Erythroblast (primary cell): Measurements from ENCODE around the gene ADAMTS12.
A peak's percentile ranks its signal among the peaks of the same experiment; 100 is the strongest.

Experiments used
- DNase-seq, 2 experiments: peaks; one replicate each; lab custom pipeline; 2025; lab: John Stamatoyannopoulos, UW
- GATA1 ChIP-seq: IDR thresholded peaks from 2 replicates; pipeline ENCODE4 v1.6.1; 2011; ENCODE audit warnings: low read depth, mild to moderate bottlenecking, control low read depth, low read length, moderate library complexity
- POLR2A ChIP-seq: IDR thresholded peaks from 2 replicates; pipeline ENCODE4 v1.6.1; 2011; ENCODE audit warnings: mild to moderate bottlenecking, low read length

ADAMTS12 gene

DNA sequence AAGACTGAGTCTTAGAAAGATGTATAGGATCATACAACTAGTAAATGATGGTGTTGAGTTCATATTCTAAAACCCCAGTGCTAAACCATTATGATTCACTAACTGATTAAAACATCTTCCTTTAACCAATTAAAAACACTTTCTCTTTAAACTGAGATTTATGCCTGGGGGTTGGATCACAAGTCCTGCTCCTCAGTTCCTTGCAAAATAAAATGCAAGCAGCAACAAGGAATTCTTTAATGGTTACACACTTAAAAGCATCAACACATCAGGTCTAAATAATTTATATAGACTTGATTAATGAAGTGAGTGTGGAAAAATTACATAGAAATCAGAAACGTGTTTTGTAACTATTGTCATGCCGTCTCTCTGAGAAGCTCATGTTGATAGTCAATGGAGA, 261.8 kb downstream of the ADAMTS12 start:
- TF ChIP-seq GATA1 = no peak
- TF ChIP-seq POLR2A = no peak
- no peak for DNase-seq

DNA sequence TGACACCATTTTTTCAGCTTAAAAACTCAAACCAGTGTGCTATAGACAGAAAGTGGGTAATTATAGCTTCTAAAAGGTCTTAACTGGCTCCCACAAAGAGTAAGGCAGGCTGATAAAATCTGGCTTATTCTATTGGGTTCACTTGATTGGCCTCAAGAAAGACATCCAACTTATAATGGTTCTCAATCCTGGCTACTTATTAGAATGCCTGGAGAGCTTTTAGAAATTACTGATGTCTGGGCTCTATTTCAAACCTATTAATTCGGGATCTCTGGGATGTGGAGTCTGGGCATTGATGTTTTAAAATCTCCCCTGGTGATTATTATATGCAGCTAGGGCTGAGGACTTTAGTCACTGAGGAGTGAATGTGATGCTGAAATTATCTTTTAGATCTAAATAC, 263.0 kb downstream of the ADAMTS12 start:
- DNase-seq = no peak
- TF ChIP-seq GATA1 (no peak), POLR2A (no peak)

DNA sequence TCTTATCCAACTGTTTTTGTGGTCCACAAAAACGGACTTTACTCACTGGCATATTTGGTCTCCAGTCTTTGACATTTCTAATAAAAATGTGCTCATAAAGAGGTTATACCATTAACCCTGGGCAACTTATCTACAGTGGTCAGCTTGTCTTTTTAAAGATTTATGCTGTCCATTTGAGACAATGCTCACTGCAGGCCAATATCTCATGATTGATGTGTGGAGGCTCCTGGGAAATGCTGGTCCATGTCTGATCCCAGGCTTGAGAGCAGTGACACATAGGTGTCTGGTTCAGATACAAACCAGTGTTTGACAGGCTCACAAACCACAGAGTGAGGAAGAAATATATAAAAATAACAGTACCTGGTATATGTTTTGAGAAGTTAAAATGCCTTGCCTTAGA, 270.3 kb downstream of the ADAMTS12 start:
- TF ChIP-seq POLR2A = no peak
- TF ChIP-seq GATA1 = no peak
- DNase-seq = no peak

DNA sequence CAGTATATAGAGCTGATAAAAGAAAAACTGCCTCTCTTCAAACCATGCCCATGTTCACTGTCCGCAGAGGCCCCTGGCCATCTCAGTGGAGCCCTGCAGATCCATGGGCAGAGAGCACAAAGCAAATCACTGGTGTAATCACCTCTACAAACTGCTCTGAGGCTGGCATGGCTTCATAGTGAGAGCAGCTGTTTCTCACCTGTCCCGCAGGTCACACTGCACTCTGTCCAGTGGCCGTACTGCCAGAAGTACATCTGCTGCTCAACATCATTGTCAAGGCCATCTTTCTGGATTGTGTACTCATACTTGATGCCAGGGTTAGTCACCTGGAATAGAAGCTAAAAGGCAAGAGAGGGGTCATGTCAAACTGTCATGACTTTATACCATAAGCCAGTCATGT, 277.8 kb downstream of the ADAMTS12 start:
- TF ChIP-seq POLR2A (no peak), GATA1 (no peak)
- DNase-seq = no peak

DNA sequence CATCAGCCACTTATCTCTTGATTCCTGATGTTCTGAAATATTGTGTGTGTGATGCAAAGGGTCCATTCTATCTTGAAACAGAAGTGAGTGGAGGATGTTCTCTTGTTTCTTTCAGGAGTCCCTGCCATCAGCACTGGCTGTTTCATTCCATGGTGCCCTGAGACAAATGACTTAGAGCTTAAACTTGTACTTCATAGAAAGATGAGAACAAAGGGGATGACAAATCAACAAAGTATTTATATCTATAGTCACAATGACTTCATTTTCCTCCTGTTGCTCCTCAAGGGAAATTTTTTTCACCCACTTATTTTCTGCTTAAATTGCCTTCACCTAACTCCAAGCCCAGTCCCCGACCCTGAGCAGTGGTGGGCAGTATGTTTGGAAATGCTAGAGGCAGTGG, 279.4 kb downstream of the ADAMTS12 start:
- TF ChIP-seq POLR2A = no peak
- no peak for TF ChIP-seq GATA1
- DNase-seq = no peak

DNA sequence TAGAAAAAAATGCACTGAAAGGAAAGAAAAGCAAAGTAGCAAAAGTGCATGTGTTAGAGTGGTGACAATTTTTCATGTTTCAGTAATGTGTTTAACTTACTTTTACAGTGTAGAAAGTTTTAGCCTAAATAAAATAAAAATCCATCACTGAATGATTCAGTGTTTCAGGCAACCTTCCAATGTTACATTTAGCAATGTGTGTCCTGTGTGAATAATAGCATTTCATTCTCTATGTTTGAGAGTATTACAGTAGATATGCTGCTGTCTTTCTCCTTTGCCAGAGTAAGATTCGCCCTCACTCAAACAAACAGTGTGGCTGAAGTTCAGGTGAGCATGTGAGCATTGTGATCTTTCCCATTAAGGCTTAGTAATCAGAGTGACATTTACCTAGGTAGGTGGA, 279.9 kb downstream of the ADAMTS12 start:
- no peak for DNase-seq
- TF ChIP-seq POLR2A (no peak), GATA1 (no peak)

DNA sequence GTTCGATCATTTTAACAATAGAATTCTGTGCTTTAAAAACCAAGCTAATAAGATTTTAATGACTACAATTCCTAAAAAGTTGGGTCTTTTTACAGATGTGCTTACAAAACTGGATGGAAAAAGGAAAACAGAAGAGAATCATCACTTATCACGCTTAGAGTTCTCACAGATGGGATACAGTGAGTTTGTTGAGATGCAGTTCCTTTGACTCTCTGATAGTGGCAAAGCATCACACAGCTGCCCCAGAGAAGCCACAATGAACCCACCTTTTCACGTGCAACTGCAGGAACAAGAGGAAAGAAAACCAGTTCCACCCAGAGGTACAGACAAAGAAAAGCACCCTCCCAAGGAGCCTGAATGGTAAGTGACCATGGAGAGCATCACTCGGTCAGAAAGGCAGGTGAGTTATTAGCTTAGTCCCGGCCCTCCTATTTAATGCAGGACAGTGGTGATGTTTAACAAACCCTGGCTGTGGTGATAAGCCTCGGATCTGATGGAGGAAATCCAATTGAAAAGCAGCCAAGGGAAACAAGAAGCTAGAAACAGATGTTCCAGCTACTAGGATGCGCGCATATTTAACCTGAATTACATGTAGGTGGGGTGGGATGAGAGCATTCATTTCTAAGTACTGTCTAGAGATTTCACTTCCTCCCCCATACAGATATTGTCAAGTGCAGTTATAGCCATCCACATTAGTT, 283.3 kb downstream of the ADAMTS12 start:
- no peak for TF ChIP-seq GATA1
- TF ChIP-seq POLR2A = no peak
- DNase-seq = no peak

DNA sequence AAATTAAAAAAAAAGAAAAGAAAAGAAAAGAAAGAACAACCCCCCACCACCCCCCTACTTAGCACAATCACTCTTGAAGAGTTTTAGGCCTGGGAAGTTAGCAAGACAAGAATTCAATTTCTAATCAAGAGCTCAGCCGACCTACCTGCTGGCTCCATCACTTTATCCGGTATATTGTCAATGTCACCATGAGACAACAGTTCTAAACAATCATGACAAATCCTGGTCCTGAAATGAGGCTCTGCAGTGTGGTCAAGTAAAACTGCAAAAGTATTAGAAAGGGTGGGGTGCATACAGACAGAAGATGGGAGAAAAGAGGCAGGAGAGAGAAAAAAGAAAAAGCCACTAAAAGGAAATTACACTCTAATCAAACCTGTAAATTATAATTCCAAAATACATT, 287.3 kb downstream of the ADAMTS12 start:
- DNase-seq = no peak
- no peak for TF ChIP-seq GATA1
- no peak for TF ChIP-seq POLR2A

DNA sequence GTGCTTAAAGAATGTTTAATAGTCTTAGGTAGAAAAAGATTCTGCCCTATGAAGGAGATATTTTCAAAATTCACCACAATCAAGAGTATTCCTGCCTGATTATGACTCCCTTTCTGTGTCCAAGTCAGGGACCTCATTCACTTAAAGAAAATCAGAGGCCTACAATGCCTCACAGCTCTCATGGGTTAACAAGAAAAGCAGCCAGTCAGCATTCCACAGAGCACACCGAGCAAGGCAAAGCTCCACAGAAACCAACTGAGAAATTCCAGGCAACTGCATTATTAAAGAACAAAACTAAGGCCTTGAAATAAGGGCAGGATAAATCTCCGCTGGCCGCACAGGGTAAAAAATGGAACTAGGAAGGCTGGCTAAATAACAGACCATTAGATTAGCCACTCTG, 289.9 kb downstream of the ADAMTS12 start:
- DNase-seq = no peak
- TF ChIP-seq POLR2A (no peak), GATA1 (no peak)

DNA sequence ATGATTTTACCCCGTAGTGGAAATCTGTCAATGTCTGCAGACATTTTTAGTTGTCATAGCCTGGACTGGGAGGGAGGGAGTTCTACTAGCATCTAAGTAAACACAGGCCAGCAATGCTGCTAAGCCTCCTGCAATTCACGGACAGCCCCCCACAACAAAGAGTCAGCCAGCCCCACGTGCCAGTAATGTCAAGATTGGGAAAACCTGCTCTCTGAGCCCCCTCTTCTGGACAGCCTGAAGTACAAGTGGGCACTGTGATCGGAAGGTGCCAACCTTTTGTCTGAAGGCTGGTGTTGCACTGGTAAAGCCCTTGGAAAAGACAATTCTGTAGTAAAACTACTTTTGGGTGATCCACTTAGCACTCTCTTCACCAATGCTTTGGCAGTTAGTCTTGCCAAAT, 296.5 kb downstream of the ADAMTS12 start:
- no peak for TF ChIP-seq GATA1
- TF ChIP-seq POLR2A = no peak
- no peak for DNase-seq

DNA sequence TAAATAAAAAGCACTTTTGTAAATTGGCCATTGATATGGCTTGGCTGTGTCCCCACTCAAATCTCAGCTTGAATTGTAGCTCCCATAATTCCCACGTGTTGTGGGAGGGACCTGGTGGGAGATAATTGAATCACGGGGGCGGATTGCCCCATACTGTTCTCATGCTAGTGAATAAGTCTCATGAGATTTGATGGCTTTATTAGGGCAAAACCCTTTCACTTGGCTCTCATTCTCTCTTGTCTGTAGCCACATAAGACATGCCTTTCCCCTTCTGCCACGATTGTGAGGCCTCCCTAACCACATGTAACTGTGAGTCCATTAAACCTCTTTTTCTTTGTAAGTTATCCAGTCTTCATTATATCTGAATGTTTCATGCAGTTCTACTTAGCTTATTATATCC, 297.8 kb downstream of the ADAMTS12 start:
- no peak for DNase-seq
- TF ChIP-seq POLR2A (no peak), GATA1 (no peak)

DNA sequence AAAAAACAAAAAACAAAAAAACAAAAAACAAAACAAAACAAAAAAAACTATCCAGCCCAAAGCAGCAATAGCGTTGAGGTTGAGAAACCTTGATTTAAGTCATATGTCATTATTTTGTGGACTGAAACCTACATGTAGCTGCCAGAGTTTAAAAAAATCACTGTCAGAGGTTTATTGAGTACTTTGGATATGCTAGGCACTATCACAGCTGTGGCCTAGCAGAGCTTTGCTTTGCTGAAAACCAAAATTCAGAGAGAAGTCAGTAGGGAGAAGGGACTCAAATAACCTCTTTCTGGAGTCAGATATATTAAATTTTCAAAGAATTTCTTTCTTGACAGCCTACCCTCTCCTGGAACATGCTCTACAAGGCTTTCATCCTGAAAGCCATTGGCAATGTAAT, 299.5 kb downstream of the ADAMTS12 start:
- TF ChIP-seq GATA1 (no peak), POLR2A (no peak)
- DNase-seq = no peak

DNA sequence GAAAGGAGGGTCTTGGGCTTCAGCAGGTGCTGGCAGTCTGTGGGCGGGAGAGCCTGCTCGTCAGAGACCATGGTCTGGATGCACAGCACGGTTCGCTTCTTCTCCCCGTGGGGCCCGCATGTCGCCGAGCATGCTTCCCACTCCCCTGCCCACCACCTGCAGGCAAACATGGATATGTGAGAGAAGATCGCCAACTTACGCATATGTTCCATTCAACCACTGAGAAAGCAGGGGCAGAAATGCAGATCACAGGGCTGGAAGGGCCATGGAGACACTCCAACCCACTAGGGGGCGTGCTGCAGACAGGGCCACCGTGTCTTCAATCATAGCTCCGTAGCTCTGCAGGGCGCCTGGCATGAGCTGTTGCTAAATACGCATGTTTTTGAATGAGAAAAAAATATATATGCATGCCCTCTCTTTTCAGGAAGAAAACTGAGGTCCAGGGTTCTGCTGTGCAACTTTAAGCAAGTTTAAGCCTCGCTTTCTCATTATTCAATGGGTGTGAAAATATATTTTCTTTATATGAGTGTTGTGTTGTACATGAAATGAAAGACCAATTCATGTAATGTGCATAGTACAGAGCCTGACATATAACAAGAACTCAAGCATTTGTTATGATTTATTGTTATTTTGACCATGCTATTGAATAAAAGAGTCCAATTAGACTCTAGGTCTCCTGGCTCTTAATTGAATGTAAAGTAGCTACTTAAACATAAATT, 303.0 kb downstream of the ADAMTS12 start:
- no peak for TF ChIP-seq POLR2A
- no peak for TF ChIP-seq GATA1
- DNase-seq = peak; percentile 31 to 52

DNA sequence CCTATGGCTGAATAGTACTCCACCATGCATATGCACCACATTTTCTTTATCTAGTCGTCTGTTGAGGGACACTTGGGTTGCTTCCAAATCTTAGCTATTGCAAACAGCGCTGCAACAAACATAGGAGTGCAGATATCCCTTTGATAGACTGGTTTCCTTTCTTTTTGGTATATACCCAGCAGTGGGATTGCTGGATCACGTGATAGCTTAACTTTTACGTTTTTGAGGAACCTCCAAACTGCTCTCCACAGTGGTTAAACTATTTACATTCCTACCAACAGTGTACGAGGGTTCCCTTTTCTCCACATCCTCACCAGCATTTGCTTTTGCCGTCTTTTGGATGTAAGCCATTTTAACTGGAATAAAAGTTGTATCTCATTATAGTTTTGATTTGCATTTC, 308.5 kb downstream of the ADAMTS12 start:
- DNase-seq = no peak
- TF ChIP-seq GATA1 = no peak
- no peak for TF ChIP-seq POLR2A
